Natural killer cell (primary cell): ENCODE data around the gene RAB27B. TPM values are rescaled to one million over a fixed set of nuclear protein-coding genes. Genes with fewer than 3 reads are reported as not detected.

Source experiments
- ATAC-seq, 3 donors: fragments of 150-1000 bp in 2 of 3; fragments of 200-7000 bp in 1 of 3; cut with Tn5 transposase; 1 replicate in 1 of 3; 2 replicates in 2 of 3; pipeline ENCODE4 v1.10.0; 2021; ENCODE audit warnings: mild to moderate bottlenecking in 2 of 3, moderate library complexity in 2 of 3
- DNase-seq, 2 donors: peaks; one replicate each; pipeline versions ENCODE4 v3.0.0 to v3.0.0-alpha.2; 2013 to 2021; ENCODE audit warnings: mixed read lengths in 1 of 2
- H3K27ac ChIP-seq: one replicate; pipeline ENCODE4 v1.5.1; 2013; ENCODE audit warnings: mild to moderate bottlenecking, low read length
- H3K27me3 ChIP-seq: one replicate; pipeline ENCODE4 v1.6.1; 2013; ENCODE audit warnings: low read length; ENCODE audit not compliant: control insufficient read depth, insufficient read depth
- H3K36me3 ChIP-seq: one replicate; pipeline ENCODE4 v1.6.1; 2013; ENCODE audit warnings: low read length; ENCODE audit not compliant: control insufficient read depth, insufficient read depth
- H3K4me1 ChIP-seq: one replicate; pipeline ENCODE4 v1.6.1; 2013; ENCODE audit warnings: low read length; ENCODE audit not compliant: control insufficient read depth, insufficient read depth
- H3K4me3 ChIP-seq: one replicate; pipeline ENCODE4 v1.5.1; 2013; ENCODE audit warnings: low read length
- H3K9me3 ChIP-seq: one replicate; pipeline ENCODE4 v1.6.1; 2013; ENCODE audit warnings: low read length; ENCODE audit not compliant: control insufficient read depth, insufficient read depth
- H3K27ac Mint-ChIP-seq, 2 donors: one replicate each; pipeline ENCODE4 v1.8.0; 2022; ENCODE audit warnings: mild to moderate bottlenecking in 2 of 2, mixed read lengths in 2 of 2, moderate library complexity in 1 of 2
- H3K27me3 Mint-ChIP-seq, 2 donors: one replicate each; pipeline ENCODE4 v1.8.0; 2022; ENCODE audit warnings: low read depth in 2 of 2, mixed read lengths in 2 of 2
- H3K36me3 Mint-ChIP-seq: one replicate; pipeline ENCODE4 v1.8.0; 2022; ENCODE audit warnings: mixed read lengths
- H3K4me1 Mint-ChIP-seq, 2 donors: one replicate each; pipeline ENCODE4 v1.8.0; 2022; ENCODE audit warnings: mixed read lengths in 2 of 2
- H3K4me3 Mint-ChIP-seq: one replicate; pipeline ENCODE4 v1.8.0; 2022; ENCODE audit warnings: mild to moderate bottlenecking, moderate library complexity, mixed read lengths
- H3K9me3 Mint-ChIP-seq, 2 donors: one replicate each; pipeline ENCODE4 v1.8.0; 2022; ENCODE audit warnings: mixed read lengths in 2 of 2
- CTCF ChIP-seq: fragments of 200-600 bp; IDR thresholded peaks from one replicate; pipeline ENCODE4 v1.8.0; 2022; ENCODE audit warnings: antibody characterized with exemption
- WGBS: methylation state at CpG from one replicate; pipeline ENCODE4 v1.1.7; 2013; ENCODE audit warnings: missing lambda C conversion rate; ENCODE audit not compliant: insufficient coverage; 5-methylcytosine and 5-hydroxymethylcytosine counted together
- intact Hi-C: fragments of 100-400 bp; cut with micrococcal nuclease; formaldehyde crosslinking; loops from one replicate; pipeline ENCODE4 v1.14.2; 2022
- total RNA-seq, 4 donors: library from RNA; stranded (reverse); fragments of 120-200 nt in 1 of 4; gene quantifications; one replicate each; pipeline versions ENCODE4 v1.2.3 to v1.2.4, GENCODE V29; 2013 to 2022

Gene RAB27B
- total RNA-seq, 3 donors from 2014 or later (not counting 1 experiment from before 2014, with no cell fraction given): 23.0 to 25.7 (median 24.0) TPM

GRCh38 chr18:54822872-54823845 is 5.1 kb upstream of the RAB27B start:
- Histone ChIP-seq H3K9me3 (no peaks in the 10 kb centered on the region), H3K36me3 (no peaks in the 10 kb centered on the region), H3K27ac (no peak overlapping the region), H3K4me3 (no peak overlapping the region), H3K4me1 (peaks cover 4% of the 10 kb centered on the region), H3K27me3 (no peaks in the 10 kb centered on the region)
- Mint-ChIP-seq H3K4me3 (no peak overlapping the region), H3K36me3 (no peaks in the 10 kb centered on the region), H3K27me3 (peaks cover 2 to 8% of the 10 kb centered on the region in 2 donors), H3K4me1 (peaks cover 9 to 17% of the 10 kb centered on the region in 2 donors), H3K27ac (no peak overlapping the region), H3K9me3 (no peaks in the 10 kb centered on the region)
- WGBS: 95% methylated on average over 6 of the region's 6 CpGs
- intact Hi-C loops: no loop called here
- DNase-seq (no peak), ATAC-seq (no peak)
- no peak for TF ChIP-seq CTCF

GRCh38 chr18:54824761-54825160 is 3.5 kb upstream of the RAB27B start:
- no peak for TF ChIP-seq CTCF
- no peak for DNase-seq
- Mint-ChIP-seq H3K4me1 (peaks cover 19 to 28% of the 10 kb centered on the region in 2 donors), H3K27me3 (peaks cover 0 to 8% of the 10 kb centered on the region in 2 donors), H3K36me3 (no peaks in the 10 kb centered on the region), H3K9me3 (no peaks in the 10 kb centered on the region), H3K27ac (no peak overlapping the region), H3K4me3 (no peak overlapping the region)
- H3K27ac ChIP-seq: no peak overlapping the region
- intact Hi-C loops: loop anchor here (5.0 kb wide), 1 partner anchor 107 kb away; no protein-coding TSS in a partner anchor
- no peaks in the 10 kb centered on the region for H3K27me3 ChIP-seq
- peaks cover 4% of the 10 kb centered on the region for H3K4me1 ChIP-seq
- H3K4me3 ChIP-seq: no peak overlapping the region
- H3K36me3 ChIP-seq: no peaks in the 10 kb centered on the region
- 89% methylated on average over 1 of the region's 1 CpG for WGBS
- H3K9me3 ChIP-seq: no peaks in the 10 kb centered on the region
- ATAC-seq: no peak

GRCh38 chr18:54825601-54826344 is 2.5 kb upstream of the RAB27B start:
- no peak for DNase-seq
- no peak overlapping the region for H3K27ac Mint-ChIP-seq
- intact Hi-C loops: loop anchor here (5.0 kb wide), 1 partner anchor 108 kb away; no protein-coding TSS in a partner anchor
- no peak for ATAC-seq
- H3K4me1 Mint-ChIP-seq: peaks cover 29 to 36% of the 10 kb centered on the region in 2 donors
- H3K4me1 ChIP-seq: peaks cover 4% of the 10 kb centered on the region
- no peaks in the 10 kb centered on the region for H3K9me3 Mint-ChIP-seq
- H3K36me3 ChIP-seq: no peaks in the 10 kb centered on the region
- no peak for TF ChIP-seq CTCF
- H3K27me3 Mint-ChIP-seq: peaks cover 0 to 8% of the 10 kb centered on the region in 2 donors
- no peaks in the 10 kb centered on the region for H3K9me3 ChIP-seq
- no peak overlapping the region for H3K4me3 ChIP-seq
- H3K36me3 Mint-ChIP-seq: no peaks in the 10 kb centered on the region
- H3K27me3 ChIP-seq: no peaks in the 10 kb centered on the region
- no peak overlapping the region for H3K4me3 Mint-ChIP-seq
- H3K27ac ChIP-seq: no peak overlapping the region
- 83% methylated on average over 1 of the region's 2 CpGs for WGBS
